Gastrocnemius medialis (tissue), 4 donors: Measurements from ENCODE around the gene RBPJ.

Experiments
- CTCF ChIP-seq, 5 experiments: fragments of 450-650 bp in 3 of 5; fragments of 200-600 bp in 2 of 5; sonication (generic) in 2 of 5; IDR thresholded peaks in 4 of 5; conservative IDR thresholded peaks in 1 of 5; 1 replicate in 4 of 5; 2 replicates in 1 of 5; pipeline ENCODE4 v1.5.1; 2016 to 2019; ENCODE audit warnings: antibody characterized with exemption in 5 of 5, mild to moderate bottlenecking in 3 of 5, moderate library complexity in 3 of 5
- POLR2A ChIP-seq, 2 donors: fragments of 450-650 bp; IDR thresholded peaks; one replicate each; pipeline ENCODE4 v1.6.1; 2017; ENCODE audit warnings: antibody characterized with exemption in 2 of 2, mild to moderate bottlenecking in 2 of 2, moderate library complexity in 2 of 2

GRCh38 chr4:26372076-26372475 lies 51.3 kb downstream of the RBPJ start:
- TF ChIP-seq POLR2A (IDR thresholded peaks at IDR 0.05) = no peak
- TF ChIP-seq CTCF (IDR thresholded peaks at IDR 0.05 in 4 of 5, conservative IDR thresholded peaks at IDR 0.05 in 1 of 5) = no peak
